ENCODE results near the gene SATL1. TPM values are rescaled to one million over a fixed set of nuclear protein-coding genes. Genes with fewer than 3 reads are reported as not detected.

The SATL1 gene
- total RNA-seq, 1 experiment from 2014 or later: not detected

DNA sequence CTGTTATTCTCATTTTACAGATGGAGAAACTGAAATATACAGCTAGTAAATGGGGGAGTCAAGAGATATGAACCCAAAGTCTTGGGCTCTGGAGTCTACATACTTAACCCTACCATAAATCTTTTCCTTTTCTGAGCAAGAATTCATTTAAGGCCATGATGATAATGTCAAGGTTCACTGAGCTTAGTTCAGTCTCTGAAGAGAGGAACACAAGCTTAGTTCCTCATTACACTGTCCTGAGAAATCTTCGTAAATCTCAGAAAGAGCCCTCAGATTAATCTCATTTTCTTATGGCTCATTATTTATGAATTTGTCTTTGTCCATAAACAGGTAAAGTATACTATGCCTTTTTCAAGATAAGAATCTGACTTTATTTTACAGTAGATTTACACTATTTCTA, 104.2 kb downstream of the SATL1 start:
- DNase-seq (ENCODE audit: low read depth, low spot score): no peak
- POLR2A ChIA-PET: no interaction called here
- Histone ChIP-seq H3K4me1 (ENCODE audit: control insufficient read depth, insufficient read depth, low read length) (no peaks in the 10 kb centered on the region), H3K9me3 (ENCODE audit: control insufficient read depth, insufficient read depth, low read depth, low read length) (no peaks in the 10 kb centered on the region), H3K36me3 (ENCODE audit: control insufficient read depth, insufficient read depth, low read length) (no peaks in the 10 kb centered on the region), H3K4me3 (ENCODE audit: low read depth in 2 of 2, low read length in 2 of 2) (no peak overlapping the region), H3K27ac (ENCODE audit: low read length) (no peak overlapping the region), H3K27me3 (ENCODE audit: control insufficient read depth, insufficient read depth, low read length) (no peaks in the 10 kb centered on the region)
- no TSS peak for BruUV-seq (replicated peaks)
- no peak for ATAC-seq
- in situ Hi-C loops (cut with HindIII; ENCODE audit: low pct_unique_long_range_greater_than_20kb, low sequenced_read_pairs) (no loop called here), intact Hi-C loops (cut with micrococcal nuclease; ENCODE audit: unreplicated experiment) (no loop called here)
- CTCF ChIA-PET: no interaction called here
- TF ChIP-seq SIN3A (IDR thresholded peaks at IDR 0.05; ENCODE audit: borderline replicate concordance, insufficient read depth, low read depth, low read length): no peak
- TF ChIP-seq, protein P1, sequence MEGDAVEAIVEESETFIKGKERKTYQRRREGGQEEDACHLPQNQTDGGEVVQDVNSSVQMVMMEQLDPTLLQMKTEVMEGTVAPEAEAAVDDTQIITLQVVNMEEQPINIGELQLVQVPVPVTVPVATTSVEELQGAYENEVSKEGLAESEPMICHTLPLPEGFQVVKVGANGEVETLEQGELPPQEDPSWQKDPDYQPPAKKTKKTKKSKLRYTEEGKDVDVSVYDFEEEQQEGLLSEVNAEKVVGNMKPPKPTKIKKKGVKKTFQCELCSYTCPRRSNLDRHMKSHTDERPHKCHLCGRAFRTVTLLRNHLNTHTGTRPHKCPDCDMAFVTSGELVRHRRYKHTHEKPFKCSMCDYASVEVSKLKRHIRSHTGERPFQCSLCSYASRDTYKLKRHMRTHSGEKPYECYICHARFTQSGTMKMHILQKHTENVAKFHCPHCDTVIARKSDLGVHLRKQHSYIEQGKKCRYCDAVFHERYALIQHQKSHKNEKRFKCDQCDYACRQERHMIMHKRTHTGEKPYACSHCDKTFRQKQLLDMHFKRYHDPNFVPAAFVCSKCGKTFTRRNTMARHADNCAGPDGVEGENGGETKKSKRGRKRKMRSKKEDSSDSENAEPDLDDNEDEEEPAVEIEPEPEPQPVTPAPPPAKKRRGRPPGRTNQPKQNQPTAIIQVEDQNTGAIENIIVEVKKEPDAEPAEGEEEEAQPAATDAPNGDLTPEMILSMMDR (IDR thresholded peaks at IDR 0.05): no peak
- no peak for TF ChIP-seq POLR2AphosphoS5 (IDR thresholded peaks at IDR 0.05; ENCODE audit: low read depth, low read length)
- no peak for TF ChIP-seq REST (IDR thresholded peaks at IDR 0.05; ENCODE audit: insufficient read depth in 1 of 2, low read depth in 2 of 2, low read length in 1 of 2)
- no peak for TF ChIP-seq TCF7L2 (IDR thresholded peaks at IDR 0.05; ENCODE audit: low read depth, low read length)

DNA sequence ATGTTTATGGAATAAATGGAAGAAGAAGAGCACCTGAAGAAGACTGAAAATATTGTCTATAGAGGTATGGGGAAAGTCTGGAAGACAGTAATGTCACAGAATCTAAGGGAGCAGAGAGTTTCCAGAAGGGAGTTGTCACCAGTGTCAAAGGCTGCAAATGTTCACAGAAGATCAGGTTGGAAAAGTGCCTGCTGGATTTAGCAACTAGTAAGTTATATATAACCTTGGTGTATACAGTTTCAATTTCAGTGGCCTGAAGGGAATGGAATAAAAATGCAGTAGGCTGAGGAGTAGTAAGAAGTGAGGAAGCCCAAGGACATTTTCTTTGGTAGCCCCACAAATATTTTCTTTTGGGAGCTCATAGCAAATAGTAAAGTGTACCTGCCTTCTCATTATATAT, 107.2 kb downstream of the SATL1 start:
- no peaks in the 10 kb centered on the region for H3K4me1 ChIP-seq (ENCODE audit: control insufficient read depth, insufficient read depth, low read length)
- no peak for ATAC-seq
- H3K36me3 ChIP-seq (ENCODE audit: control insufficient read depth, insufficient read depth, low read length): no peaks in the 10 kb centered on the region
- H3K9me3 ChIP-seq (ENCODE audit: control insufficient read depth, insufficient read depth, low read depth, low read length): no peaks in the 10 kb centered on the region
- no peak for DNase-seq (ENCODE audit: low read depth, low spot score)
- in situ Hi-C loops (cut with HindIII; ENCODE audit: low pct_unique_long_range_greater_than_20kb, low sequenced_read_pairs) (no loop called here), intact Hi-C loops (cut with micrococcal nuclease; ENCODE audit: unreplicated experiment) (no loop called here)
- POLR2A ChIA-PET: no interaction called here
- TF ChIP-seq POLR2AphosphoS5 (IDR thresholded peaks at IDR 0.05; ENCODE audit: low read depth, low read length): no peak
- TF ChIP-seq, protein P1 (IDR thresholded peaks at IDR 0.05): no peak
- TF ChIP-seq SIN3A (IDR thresholded peaks at IDR 0.05; ENCODE audit: borderline replicate concordance, insufficient read depth, low read depth, low read length): no peak
- no peak for TF ChIP-seq TCF7L2 (IDR thresholded peaks at IDR 0.05; ENCODE audit: low read depth, low read length)
- no peak for TF ChIP-seq REST (IDR thresholded peaks at IDR 0.05; ENCODE audit: insufficient read depth in 1 of 2, low read depth in 2 of 2, low read length in 1 of 2)
- no peak overlapping the region for H3K27ac ChIP-seq (ENCODE audit: low read length)
- CTCF ChIA-PET: no interaction called here
- no peak overlapping the region for H3K4me3 ChIP-seq (ENCODE audit: low read depth in 2 of 2, low read length in 2 of 2)
- no TSS peak for BruUV-seq (replicated peaks)
- H3K27me3 ChIP-seq (ENCODE audit: control insufficient read depth, insufficient read depth, low read length): no peaks in the 10 kb centered on the region

Data from Panc1 (cell line).